Natural killer cell (primary cell): ENCODE measurements around the gene SRSF3. TPM values are rescaled to one million over a fixed set of nuclear protein-coding genes. Genes with fewer than 3 reads are reported as not detected.
"Not testable (repeated sequence)": the region's sequence is repeated elsewhere in the genome, so short reads cannot be mapped to it uniquely, and the experiment has no call there.

Experiments used
- ATAC-seq, 3 donors: fragments of 150-1000 bp in 2 of 3; fragments of 200-7000 bp in 1 of 3; cut with Tn5 transposase; 1 replicate in 1 of 3; 2 replicates in 2 of 3; pipeline ENCODE4 v1.10.0; 2021; ENCODE audit warnings: mild to moderate bottlenecking in 2 of 3, moderate library complexity in 2 of 3
- DNase-seq, 2 donors: peaks; one replicate each; pipeline versions ENCODE4 v3.0.0 to v3.0.0-alpha.2; 2013 to 2021; ENCODE audit warnings: mixed read lengths in 1 of 2
- H3K27ac ChIP-seq: one replicate; pipeline ENCODE4 v1.5.1; 2013; ENCODE audit warnings: mild to moderate bottlenecking, low read length
- H3K27me3 ChIP-seq: one replicate; pipeline ENCODE4 v1.6.1; 2013; ENCODE audit warnings: low read length; ENCODE audit not compliant: control insufficient read depth, insufficient read depth
- H3K36me3 ChIP-seq: one replicate; pipeline ENCODE4 v1.6.1; 2013; ENCODE audit warnings: low read length; ENCODE audit not compliant: control insufficient read depth, insufficient read depth
- H3K4me1 ChIP-seq: one replicate; pipeline ENCODE4 v1.6.1; 2013; ENCODE audit warnings: low read length; ENCODE audit not compliant: control insufficient read depth, insufficient read depth
- H3K4me3 ChIP-seq: one replicate; pipeline ENCODE4 v1.5.1; 2013; ENCODE audit warnings: low read length
- H3K9me3 ChIP-seq: one replicate; pipeline ENCODE4 v1.6.1; 2013; ENCODE audit warnings: low read length; ENCODE audit not compliant: control insufficient read depth, insufficient read depth
- H3K27ac Mint-ChIP-seq, 2 donors: one replicate each; pipeline ENCODE4 v1.8.0; 2022; ENCODE audit warnings: mild to moderate bottlenecking in 2 of 2, mixed read lengths in 2 of 2, moderate library complexity in 1 of 2
- H3K27me3 Mint-ChIP-seq, 2 donors: one replicate each; pipeline ENCODE4 v1.8.0; 2022; ENCODE audit warnings: low read depth in 2 of 2, mixed read lengths in 2 of 2
- H3K36me3 Mint-ChIP-seq: one replicate; pipeline ENCODE4 v1.8.0; 2022; ENCODE audit warnings: mixed read lengths
- H3K4me1 Mint-ChIP-seq, 2 donors: one replicate each; pipeline ENCODE4 v1.8.0; 2022; ENCODE audit warnings: mixed read lengths in 2 of 2
- H3K4me3 Mint-ChIP-seq: one replicate; pipeline ENCODE4 v1.8.0; 2022; ENCODE audit warnings: mild to moderate bottlenecking, moderate library complexity, mixed read lengths
- H3K9me3 Mint-ChIP-seq, 2 donors: one replicate each; pipeline ENCODE4 v1.8.0; 2022; ENCODE audit warnings: mixed read lengths in 2 of 2
- WGBS: methylation state at CpG from one replicate; pipeline ENCODE4 v1.1.7; 2013; ENCODE audit warnings: missing lambda C conversion rate; ENCODE audit not compliant: insufficient coverage; 5-methylcytosine and 5-hydroxymethylcytosine counted together
- intact Hi-C: fragments of 100-400 bp; cut with micrococcal nuclease; formaldehyde crosslinking; loops from one replicate; pipeline ENCODE4 v1.14.2; 2022
- total RNA-seq, 4 donors: library from RNA; stranded (reverse); fragments of 120-200 nt in 1 of 4; gene quantifications; one replicate each; pipeline versions ENCODE4 v1.2.3 to v1.2.4, GENCODE V29; 2013 to 2022
- TF ChIP-seq, protein P1 (sequence below): fragments of 200-600 bp; IDR thresholded peaks from one replicate; pipeline ENCODE4 v1.8.0; 2022; ENCODE audit warnings: antibody characterized with exemption

The SRSF3 gene
- total RNA-seq, 3 donors from 2014 or later (not counting 1 experiment from before 2014, with no cell fraction given) = 445 to 526 (median 447) TPM

DNA sequence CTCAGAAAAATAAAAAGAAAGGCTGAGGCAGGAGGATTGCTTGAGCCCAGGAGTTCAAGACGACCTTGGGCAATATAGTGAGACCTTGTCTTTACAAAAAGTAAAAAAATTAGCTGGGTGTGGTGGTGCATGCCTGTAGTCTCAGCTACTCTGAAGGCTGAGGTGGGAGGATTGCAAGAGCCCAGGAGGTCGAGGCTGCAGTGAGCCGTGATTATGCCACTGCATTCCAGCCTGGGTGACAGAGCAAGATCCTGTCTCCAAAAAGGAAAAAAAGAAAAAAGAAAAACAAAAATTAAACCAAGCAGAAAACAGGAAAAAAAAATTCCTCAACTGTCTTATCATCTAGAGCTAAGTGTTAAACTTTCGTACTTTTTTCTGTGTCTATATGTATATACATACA is 12.4 kb upstream of the SRSF3 start:
- ATAC-seq (no peak), DNase-seq (no peak)
- Histone ChIP-seq H3K9me3 (no peaks in the 10 kb centered on the region), H3K27me3 (no peaks in the 10 kb centered on the region), H3K36me3 (no peaks in the 10 kb centered on the region), H3K4me1 (no peaks in the 10 kb centered on the region), H3K4me3 (no peak overlapping the region), H3K27ac (no peak overlapping the region)
- H3K27me3 Mint-ChIP-seq = peaks cover 0 to 3% of the 10 kb centered on the region in 2 donors
- H3K4me1 Mint-ChIP-seq = peaks cover 0 to 9% of the 10 kb centered on the region in 2 donors
- 83% methylated on average over 3 of the region's 4 CpGs for WGBS
- no peak overlapping the region for H3K4me3 Mint-ChIP-seq
- H3K9me3 Mint-ChIP-seq = no peaks in the 10 kb centered on the region
- no peaks in the 10 kb centered on the region for H3K36me3 Mint-ChIP-seq
- H3K27ac Mint-ChIP-seq = no peak overlapping the region
- TF ChIP-seq, protein P1, sequence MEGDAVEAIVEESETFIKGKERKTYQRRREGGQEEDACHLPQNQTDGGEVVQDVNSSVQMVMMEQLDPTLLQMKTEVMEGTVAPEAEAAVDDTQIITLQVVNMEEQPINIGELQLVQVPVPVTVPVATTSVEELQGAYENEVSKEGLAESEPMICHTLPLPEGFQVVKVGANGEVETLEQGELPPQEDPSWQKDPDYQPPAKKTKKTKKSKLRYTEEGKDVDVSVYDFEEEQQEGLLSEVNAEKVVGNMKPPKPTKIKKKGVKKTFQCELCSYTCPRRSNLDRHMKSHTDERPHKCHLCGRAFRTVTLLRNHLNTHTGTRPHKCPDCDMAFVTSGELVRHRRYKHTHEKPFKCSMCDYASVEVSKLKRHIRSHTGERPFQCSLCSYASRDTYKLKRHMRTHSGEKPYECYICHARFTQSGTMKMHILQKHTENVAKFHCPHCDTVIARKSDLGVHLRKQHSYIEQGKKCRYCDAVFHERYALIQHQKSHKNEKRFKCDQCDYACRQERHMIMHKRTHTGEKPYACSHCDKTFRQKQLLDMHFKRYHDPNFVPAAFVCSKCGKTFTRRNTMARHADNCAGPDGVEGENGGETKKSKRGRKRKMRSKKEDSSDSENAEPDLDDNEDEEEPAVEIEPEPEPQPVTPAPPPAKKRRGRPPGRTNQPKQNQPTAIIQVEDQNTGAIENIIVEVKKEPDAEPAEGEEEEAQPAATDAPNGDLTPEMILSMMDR = no peak
- intact Hi-C loops = no loop called here

DNA sequence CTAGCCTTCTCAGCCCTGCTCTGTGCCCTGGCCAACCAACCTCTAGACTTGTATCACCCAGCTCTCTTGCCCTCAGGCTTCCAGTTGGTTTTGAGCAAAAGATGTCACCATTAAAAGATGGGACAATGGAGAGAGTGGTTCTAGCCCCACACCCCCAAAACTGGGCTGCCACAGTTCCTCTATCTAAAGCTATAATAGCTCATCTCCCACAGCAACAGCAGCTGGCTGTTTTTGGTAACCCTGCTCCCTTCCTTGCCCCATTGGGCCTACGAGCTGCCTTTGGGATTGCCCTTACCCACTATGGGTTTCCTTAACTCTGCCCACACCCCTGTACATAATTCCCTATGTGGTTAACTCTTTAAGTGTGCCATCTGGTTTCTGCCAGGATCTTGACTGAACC is 7.6 kb upstream of the SRSF3 start:
- H3K27ac ChIP-seq = no peak overlapping the region
- H3K4me1 ChIP-seq = peaks cover 4% of the 10 kb centered on the region
- no peaks in the 10 kb centered on the region for H3K27me3 ChIP-seq
- H3K36me3 ChIP-seq = no peaks in the 10 kb centered on the region
- no peak overlapping the region for H3K4me3 Mint-ChIP-seq
- no peak overlapping the region for H3K4me3 ChIP-seq
- H3K27ac Mint-ChIP-seq = no peak overlapping the region
- H3K9me3 ChIP-seq = no peaks in the 10 kb centered on the region
- no peaks in the 10 kb centered on the region for H3K36me3 Mint-ChIP-seq
- intact Hi-C loops = no loop called here
- 87% methylated on average over 1 of the region's 1 CpG for WGBS
- ATAC-seq (no peak), DNase-seq (no peak)
- peaks cover 0 to 5% of the 10 kb centered on the region in 2 donors for H3K4me1 Mint-ChIP-seq
- peaks cover 0 to 3% of the 10 kb centered on the region in 2 donors for H3K27me3 Mint-ChIP-seq
- H3K9me3 Mint-ChIP-seq = no peaks in the 10 kb centered on the region
- TF ChIP-seq, protein P1 = no peak

DNA sequence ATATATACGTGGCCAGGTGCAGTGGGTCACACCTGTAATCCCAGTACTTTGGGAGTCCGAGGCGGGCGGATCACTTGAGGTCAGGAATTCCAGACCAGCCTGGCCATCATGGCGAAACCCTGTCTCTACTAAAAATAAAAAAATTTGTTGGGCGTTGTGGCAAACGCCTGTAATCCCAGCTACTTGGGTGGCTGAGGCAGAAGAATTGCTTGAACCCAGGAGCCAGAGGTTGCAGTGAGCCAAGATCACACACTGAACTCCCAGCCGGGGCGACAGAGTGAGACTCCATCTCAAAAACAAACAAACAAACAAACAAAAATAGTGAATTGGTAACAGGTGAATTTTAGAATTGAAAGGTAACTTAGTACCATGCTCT is 5.1 kb upstream of the SRSF3 start:
- H3K4me3 Mint-ChIP-seq, H3K27me3 ChIP-seq, H3K27ac ChIP-seq, H3K27ac Mint-ChIP-seq, DNase-seq, H3K9me3 Mint-ChIP-seq, H3K36me3 ChIP-seq, H3K36me3 Mint-ChIP-seq, H3K9me3 ChIP-seq, H3K27me3 Mint-ChIP-seq, intact Hi-C loops, H3K4me3 ChIP-seq, ATAC-seq: not testable (repeated sequence)
- H3K4me1 Mint-ChIP-seq = peaks cover 16 to 20% of the 10 kb centered on the region in 2 donors
- 98% methylated on average over 7 of the region's 9 CpGs for WGBS
- peaks cover 28% of the 10 kb centered on the region for H3K4me1 ChIP-seq

DNA sequence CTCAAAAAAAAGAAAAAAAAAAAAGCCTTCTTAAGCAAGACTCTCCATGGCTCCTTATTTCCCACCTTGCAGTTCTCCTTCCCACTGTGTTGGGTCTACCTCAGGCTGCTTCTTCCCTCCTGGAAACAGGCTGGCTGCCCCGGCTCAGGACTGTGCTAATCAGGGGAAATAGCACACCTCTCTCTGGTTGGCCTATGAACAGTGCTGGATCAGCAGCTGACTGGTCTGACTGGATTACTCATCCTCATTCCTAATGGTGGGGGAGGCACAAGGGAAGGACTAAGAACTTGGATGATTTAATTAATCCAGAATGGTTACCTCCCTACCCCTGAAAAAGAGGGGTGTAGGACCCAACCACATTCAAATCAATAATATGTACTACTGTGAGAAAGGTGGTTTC is 3.9 kb upstream of the SRSF3 start:
- ATAC-seq (no peak), DNase-seq (no peak)
- Histone ChIP-seq H3K27ac (no peak overlapping the region), H3K9me3 (no peaks in the 10 kb centered on the region), H3K4me3 (no peak overlapping the region), H3K27me3 (no peaks in the 10 kb centered on the region), H3K4me1 (peaks cover 28% of the 10 kb centered on the region), H3K36me3 (no peaks in the 10 kb centered on the region)
- WGBS = 100% methylated on average over 1 of the region's 1 CpG
- intact Hi-C loops = loop anchor here (5.0 to 10.0 kb wide), 3 partner anchors 148 to 585 kb away; partner anchors contain the start of genes KCTD20, PIM1 and PXT1
- Mint-ChIP-seq H3K36me3 (peaks cover 11% of the 10 kb centered on the region), H3K9me3 (no peaks in the 10 kb centered on the region), H3K27ac (no peak overlapping the region), H3K4me1 (peaks cover 24 to 26% of the 10 kb centered on the region in 2 donors), H3K4me3 (no peak overlapping the region), H3K27me3 (peaks cover 0 to 6% of the 10 kb centered on the region in 2 donors)
- TF ChIP-seq, protein P1 = no peak
